Superior temporal gyrus (tissue), 1 donor: ENCODE measurements around the gene CCL26.

ENCODE experiments used
- DNase-seq: peaks from one replicate; pipeline ENCODE4 v3.0.0-alpha.2; 2016; ENCODE audit errors: extremely low spot score

The CCL26 gene

GRCh38 chr7:75772081-75773077 is at the start of gene CCL26:
Gene CCL26 (minus strand): TSS chr7:75772211. CDS start chr7:75772176, 35 bp downstream.
- no peak for DNase-seq

- no peak for DNase-seq
Measured at GRCh38 chr7:75820688-75821087, 48.7 kb upstream of the CCL26 start.

- DNase-seq = no peak
Measured at GRCh38 chr7:75819711-75820110, 47.7 kb upstream of the CCL26 start.

- DNase-seq = no peak
Measured at GRCh38 chr7:75818472-75818871, 46.5 kb upstream of the CCL26 start.

GRCh38 chr7:75817116-75817515 is 45.1 kb upstream of the CCL26 start:
- no peak for DNase-seq

- no peak for DNase-seq
Measured at GRCh38 chr7:75815418-75816064, 43.5 kb upstream of the CCL26 start.

GRCh38 chr7:75814407-75814947 is 42.5 kb upstream of the CCL26 start:
- no peak for DNase-seq

GRCh38 chr7:75813781-75814236 is 41.8 kb upstream of the CCL26 start, which contains the start of gene CCL24:
Gene CCL24 (minus strand): TSS chr7:75813806. CDS start chr7:75813715, 91 bp downstream.
- DNase-seq = no peak

GRCh38 chr7:75813084-75813483 is 41.1 kb upstream of the CCL26 start:
- no peak for DNase-seq

GRCh38 chr7:75811894-75812678 is 40.1 kb upstream of the CCL26 start:
- DNase-seq = no peak

GRCh38 chr7:75809396-75809795 is 37.4 kb upstream of the CCL26 start:
- no peak for DNase-seq

GRCh38 chr7:75808106-75808505 is 36.1 kb upstream of the CCL26 start:
- DNase-seq = no peak

GRCh38 chr7:75807452-75807851 is 35.4 kb upstream of the CCL26 start:
- DNase-seq = no peak

GRCh38 chr7:75806560-75807307 is 34.7 kb upstream of the CCL26 start:
- DNase-seq = no peak

- DNase-seq = no peak
Measured at GRCh38 chr7:75804705-75805104, 32.7 kb upstream of the CCL26 start.

GRCh38 chr7:75804004-75804403 is 32.0 kb upstream of the CCL26 start:
- no peak for DNase-seq

GRCh38 chr7:75802552-75802821 is 30.5 kb upstream of the CCL26 start:
- DNase-seq = no peak

GRCh38 chr7:75798770-75799169 is 26.8 kb upstream of the CCL26 start:
- no peak for DNase-seq

GRCh38 chr7:75796420-75796819 is 24.4 kb upstream of the CCL26 start:
- no peak for DNase-seq

- DNase-seq = no peak
Measured at GRCh38 chr7:75795831-75796285, 23.8 kb upstream of the CCL26 start.

GRCh38 chr7:75793676-75794075 is 21.7 kb upstream of the CCL26 start:
- DNase-seq = no peak
